DOHH2 (cell line): ENCODE results near the gene KLHL36.

Source experiments
- H3F3A ChIP-seq: fragments of 200-600 bp; sonication (generic), shearing (Covaris generic); 2 replicates; pipeline ENCODE4 v1.6.0; 2016; ENCODE audit warnings: antibody characterized with exemption, mild to moderate bottlenecking; ENCODE audit not compliant: control insufficient read depth, insufficient read depth
- H3K27ac ChIP-seq: fragments of 200-600 bp; sonication (generic); 2 replicates; pipeline ENCODE4 v1.5.1; 2014; ENCODE audit warnings: low read depth, mild to moderate bottlenecking, low read length, moderate library complexity
- H3K27me3 ChIP-seq: fragments of 200-600 bp; sonication (generic); 2 replicates; pipeline ENCODE4 v1.6.1; 2014; ENCODE audit warnings: mild to moderate bottlenecking, low read length, mixed read lengths; ENCODE audit not compliant: control insufficient read depth
- H3K36me3 ChIP-seq: fragments of 200-600 bp; sonication (generic); 2 replicates; pipeline ENCODE4 v1.6.1; 2014; ENCODE audit warnings: mild to moderate bottlenecking, low read length, moderate library complexity, mixed read lengths; ENCODE audit not compliant: control insufficient read depth
- H3K4me1 ChIP-seq: fragments of 200-600 bp; sonication (generic); 2 replicates; pipeline ENCODE4 v1.6.1; 2014; ENCODE audit warnings: mild to moderate bottlenecking, low read length, mixed read lengths; ENCODE audit not compliant: control insufficient read depth
- H3K4me2 ChIP-seq: fragments of 200-600 bp; sonication (generic); 2 replicates; pipeline ENCODE4 v1.6.0; 2014; ENCODE audit warnings: mild to moderate bottlenecking, low read length, moderate library complexity
- H3K4me3 ChIP-seq: fragments of 200-600 bp; sonication (generic); 2 replicates; pipeline ENCODE4 v1.5.1; 2014; ENCODE audit warnings: mild to moderate bottlenecking, low read length, mixed read lengths
- H3K79me2 ChIP-seq: fragments of 200-600 bp; sonication (generic); 2 replicates; pipeline ENCODE4 v1.6.1; 2014; ENCODE audit warnings: mild to moderate bottlenecking, low read length, mixed read lengths; ENCODE audit not compliant: control insufficient read depth
- H3K9me2 ChIP-seq: fragments of 200-600 bp; sonication (generic); replicated peaks from 2 replicates; pipeline ENCODE4 v1.6.1; 2014; ENCODE audit warnings: mild to moderate bottlenecking, low read length, mixed read lengths; ENCODE audit not compliant: control insufficient read depth
- H3K9me3 ChIP-seq: fragments of 200-600 bp; sonication (generic); 2 replicates; pipeline ENCODE4 v1.6.1; 2014; ENCODE audit warnings: antibody characterized with exemption, low read length, mixed read lengths; ENCODE audit not compliant: control insufficient read depth, insufficient read depth
- H4K20me1 ChIP-seq: fragments of 200-600 bp; sonication (generic); 2 replicates; pipeline ENCODE4 v1.6.0; 2014; ENCODE audit warnings: low read depth, mild to moderate bottlenecking, antibody characterized with exemption, low read length, moderate library complexity; ENCODE audit not compliant: control insufficient read depth, insufficient read depth
- EZH2phosphoT487 ChIP-seq: fragments of 200-600 bp; sonication (generic); IDR thresholded peaks from 2 replicates; pipeline ENCODE4 v1.6.1; 2017; ENCODE audit warnings: borderline replicate concordance, mild to moderate bottlenecking, antibody characterized with exemption, low read length, moderate library complexity, mixed read lengths
- TF ChIP-seq, protein P1 (sequence below): fragments of 200-600 bp; sonication (generic); IDR thresholded peaks from one replicate; pipeline ENCODE4 v1.5.1; 2014; ENCODE audit warnings: antibody characterized with exemption, mild to moderate bottlenecking, low read depth, low read length; ENCODE audit not compliant: poor library complexity, severe bottlenecking

KLHL36 gene

GRCh38 chr16:84649511-84649861 lies 1.2 kb downstream of the KLHL36 start:
- no peak overlapping the region for H3K27ac ChIP-seq
- TF ChIP-seq, protein P1, sequence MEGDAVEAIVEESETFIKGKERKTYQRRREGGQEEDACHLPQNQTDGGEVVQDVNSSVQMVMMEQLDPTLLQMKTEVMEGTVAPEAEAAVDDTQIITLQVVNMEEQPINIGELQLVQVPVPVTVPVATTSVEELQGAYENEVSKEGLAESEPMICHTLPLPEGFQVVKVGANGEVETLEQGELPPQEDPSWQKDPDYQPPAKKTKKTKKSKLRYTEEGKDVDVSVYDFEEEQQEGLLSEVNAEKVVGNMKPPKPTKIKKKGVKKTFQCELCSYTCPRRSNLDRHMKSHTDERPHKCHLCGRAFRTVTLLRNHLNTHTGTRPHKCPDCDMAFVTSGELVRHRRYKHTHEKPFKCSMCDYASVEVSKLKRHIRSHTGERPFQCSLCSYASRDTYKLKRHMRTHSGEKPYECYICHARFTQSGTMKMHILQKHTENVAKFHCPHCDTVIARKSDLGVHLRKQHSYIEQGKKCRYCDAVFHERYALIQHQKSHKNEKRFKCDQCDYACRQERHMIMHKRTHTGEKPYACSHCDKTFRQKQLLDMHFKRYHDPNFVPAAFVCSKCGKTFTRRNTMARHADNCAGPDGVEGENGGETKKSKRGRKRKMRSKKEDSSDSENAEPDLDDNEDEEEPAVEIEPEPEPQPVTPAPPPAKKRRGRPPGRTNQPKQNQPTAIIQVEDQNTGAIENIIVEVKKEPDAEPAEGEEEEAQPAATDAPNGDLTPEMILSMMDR, result no peak
- no peak for TF ChIP-seq EZH2phosphoT487
- H3K27me3 ChIP-seq, result peaks cover 6% of the 10 kb centered on the region
- H4K20me1 ChIP-seq, result peaks cover 5% of the 10 kb centered on the region; the same call in 1 of the 2 replicates
- peaks cover 9% of the 10 kb centered on the region for H3K79me2 ChIP-seq
- H3K36me3 ChIP-seq, result peaks cover 29% of the 10 kb centered on the region
- H3K4me2 ChIP-seq, result peak overlapping the region; percentile 95
- peaks cover 3% of the 10 kb centered on the region; the same call in 1 of the 2 replicates for H3F3A ChIP-seq
- peak overlapping the region; percentile 86 for H3K4me3 ChIP-seq
- H3K9me2 ChIP-seq, result no peaks in the 10 kb centered on the region
- H3K4me1 ChIP-seq, result peaks cover 22% of the 10 kb centered on the region
- no peaks in the 10 kb centered on the region for H3K9me3 ChIP-seq

DNA sequence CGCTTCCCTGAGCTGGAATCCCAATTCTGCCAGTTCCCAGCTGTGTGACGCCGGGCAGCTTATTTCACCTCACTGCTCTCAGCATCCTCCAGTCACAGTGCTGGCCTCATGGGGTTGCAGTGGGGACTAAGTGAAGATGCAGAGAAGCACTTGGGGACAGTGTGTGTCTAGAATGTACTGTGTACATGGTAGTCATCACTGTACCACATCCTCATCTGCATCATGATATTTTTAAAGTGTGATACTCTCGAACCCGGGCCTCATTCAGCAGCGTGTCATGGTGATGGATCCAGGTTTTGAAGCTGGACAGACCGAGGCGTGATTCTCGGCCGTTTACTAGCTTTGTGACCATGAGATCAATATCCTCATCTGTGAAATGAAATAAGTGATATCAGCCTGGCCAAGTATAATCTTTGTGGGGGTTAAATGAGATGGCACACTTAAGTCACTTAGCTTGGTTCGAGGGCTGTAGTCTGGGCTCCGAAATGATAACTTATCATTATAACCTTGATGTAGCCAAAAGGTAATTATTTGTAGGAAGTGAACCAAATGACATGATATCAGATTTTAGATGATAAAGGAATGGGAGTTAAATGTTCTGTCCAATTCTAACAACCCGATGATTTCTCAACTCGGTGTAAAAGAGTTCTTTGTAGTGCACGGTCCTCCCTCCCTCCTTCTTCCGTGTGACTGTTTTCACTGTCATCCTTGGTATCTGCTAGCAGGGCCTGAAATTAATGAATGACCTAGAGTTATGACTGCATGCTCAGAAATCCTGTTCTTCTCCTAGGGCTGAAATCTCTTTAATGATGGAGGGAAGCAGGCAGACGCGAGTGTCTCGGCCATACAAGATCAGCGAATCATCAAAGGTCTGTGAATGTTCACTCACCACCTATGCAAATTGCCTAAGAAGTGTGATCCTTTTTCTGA lies 2.0 kb downstream of the KLHL36 start:
- Histone ChIP-seq H3K4me2 (no peak overlapping the region), H3K36me3 (peaks cover 29% of the 10 kb centered on the region), H3F3A (peaks cover 3% of the 10 kb centered on the region; the same call in 1 of the 2 replicates), H3K79me2 (peaks cover 9% of the 10 kb centered on the region), H3K9me2 (no peaks in the 10 kb centered on the region), H3K27ac (no peak overlapping the region), H4K20me1 (peaks cover 5% of the 10 kb centered on the region; the same call in 1 of the 2 replicates), H3K4me1 (peaks cover 23% of the 10 kb centered on the region), H3K27me3 (peaks cover 6% of the 10 kb centered on the region), H3K9me3 (no peaks in the 10 kb centered on the region), H3K4me3 (no peak overlapping the region)
- TF ChIP-seq EZH2phosphoT487, result no peak
- TF ChIP-seq, protein P1, result no peak

- Histone ChIP-seq H3K27ac (no peak overlapping the region), H3K4me3 (no peak overlapping the region), H3F3A (peaks cover 3% of the 10 kb centered on the region), H3K36me3 (peaks cover 39% of the 10 kb centered on the region), H3K4me1 (peaks cover 39% of the 10 kb centered on the region), H3K9me3 (no peaks in the 10 kb centered on the region), H3K79me2 (peaks cover 15% of the 10 kb centered on the region), H3K4me2 (no peak overlapping the region), H4K20me1 (peaks cover 5% of the 10 kb centered on the region), H3K9me2 (no peaks in the 10 kb centered on the region), H3K27me3 (peaks cover 3% of the 10 kb centered on the region)
- TF ChIP-seq, protein P1, result no peak
- TF ChIP-seq EZH2phosphoT487, result no peak
Observed at GRCh38 chr16:84652566-84652965, 4.3 kb downstream of the KLHL36 start.
